Uterus (tissue), 2 donors: ENCODE results near the gene LMBRD1.

ENCODE experiments used
- CTCF ChIP-seq, 4 experiments: fragments of 200-600 bp in 2 of 4; fragments of 450-650 bp in 2 of 4; sonication (generic) in 2 of 4; IDR thresholded peaks; one replicate each; pipeline ENCODE4 v1.5.1; 2016 to 2019; ENCODE audit warnings: antibody characterized with exemption in 4 of 4, mild to moderate bottlenecking in 2 of 4, moderate library complexity in 1 of 4
- POLR2A ChIP-seq, 2 donors: fragments of 450-650 bp; IDR thresholded peaks; one replicate each; pipeline ENCODE4 v1.6.1; 2016; ENCODE audit warnings: antibody characterized with exemption in 2 of 2, mild to moderate bottlenecking in 1 of 2, moderate library complexity in 1 of 2

GRCh38 chr6:69843189-69843588 is 46.4 kb upstream of the LMBRD1 start:
- no peak for TF ChIP-seq CTCF (IDR thresholded peaks at IDR 0.05)
- TF ChIP-seq POLR2A (IDR thresholded peaks at IDR 0.05) = no peak
